ENCODE results near the gene PDZD2.

DNA sequence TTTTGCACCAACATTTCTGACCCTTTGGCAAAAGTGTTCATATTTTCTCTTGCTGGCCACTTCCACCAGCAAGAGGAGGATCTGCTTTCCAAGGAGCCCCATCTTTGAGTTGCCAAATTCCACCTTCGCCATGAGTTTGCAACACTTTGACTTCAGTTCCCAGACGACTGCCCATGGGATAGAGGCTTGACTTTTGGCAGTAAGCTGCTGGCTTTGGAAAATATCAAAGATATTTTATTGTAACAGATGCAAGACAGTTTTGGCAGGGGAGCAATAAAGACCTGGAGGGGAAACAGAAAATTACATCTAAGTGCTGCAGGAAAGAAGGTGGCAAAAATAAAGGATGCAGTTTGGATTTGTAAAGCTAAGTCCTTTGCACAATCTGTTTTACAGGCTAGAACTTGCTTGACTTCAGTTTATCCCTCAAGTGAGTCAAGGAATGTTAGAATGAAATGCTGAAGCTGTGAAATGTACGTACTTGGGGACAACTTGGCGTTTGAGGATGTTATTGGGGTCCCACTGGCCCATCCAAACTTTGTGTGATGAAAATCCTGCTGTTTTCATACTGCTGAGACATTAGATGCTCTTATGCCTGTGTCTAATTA is 302.3 kb downstream of the PDZD2 start:
- TF ChIP-seq POLR2A (IDR thresholded peaks at IDR 0.05; ENCODE audit: low read length) (no peak), GATA1 (IDR thresholded peaks at IDR 0.05; ENCODE audit: low read depth, low read length) (no peak)
